Measurements from ENCODE around the gene SIPA1L2.
A peak's percentile ranks its signal among the peaks of the same experiment; 100 is the strongest.

The SIPA1L2 gene

GRCh38 chr1:232630047-232630893, at the start of gene SIPA1L2:
TSS of gene SIPA1L2 (minus strand) at chr1:232630133. CDS start at chr1:232515339, 114,794 bp downstream.
- FAIRE-seq = no peak
- peak; percentile 97 for DNase-seq (ENCODE audit: insufficient read length, low spot score)
- no peak; the same call in 1 of the 2 replicates for TF ChIP-seq POLR2A (IDR thresholded peaks at IDR 0.05; ENCODE audit: low read depth, low read length)

DNA sequence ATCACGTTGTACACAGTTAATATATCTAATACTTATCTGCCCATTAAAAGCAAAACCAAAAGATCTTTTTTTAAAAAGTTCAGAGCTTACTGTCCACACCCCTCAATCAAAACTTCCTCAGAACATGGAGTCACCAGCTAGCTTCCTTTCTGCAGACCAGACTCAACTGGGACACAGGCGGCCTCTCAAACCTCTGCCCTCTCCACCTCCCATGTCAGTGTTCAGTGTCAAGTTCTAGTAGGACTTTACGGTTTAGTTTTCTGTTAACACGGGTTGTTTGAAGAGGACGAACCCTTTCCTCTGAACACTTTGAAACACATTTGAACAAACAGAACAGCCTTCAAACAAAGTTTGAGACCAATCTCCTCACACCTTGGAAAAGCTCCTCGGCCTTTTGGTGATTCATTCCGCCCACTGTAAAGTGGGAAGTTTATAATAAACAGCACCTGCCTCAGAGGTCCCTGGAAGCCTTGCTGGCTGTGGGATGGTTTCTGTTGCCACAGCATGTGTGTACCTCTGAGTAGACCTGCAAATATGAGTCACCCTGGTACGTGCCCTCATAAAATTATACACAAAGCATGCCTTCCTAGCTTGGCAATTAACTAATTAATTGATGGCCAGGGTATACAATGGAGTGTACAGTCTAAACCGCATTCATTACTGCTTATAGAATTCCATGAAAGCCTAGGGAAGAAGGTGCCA, 48.4 kb upstream of the SIPA1L2 start:
- DNase-seq (ENCODE audit: insufficient read length, low spot score) (no peak), FAIRE-seq (no peak)

GRCh38 chr1:232676307-232676706, 46.4 kb upstream of the SIPA1L2 start:
- no peak for TF ChIP-seq POLR2A (IDR thresholded peaks at IDR 0.05; ENCODE audit: low read depth, low read length)
- DNase-seq (ENCODE audit: insufficient read length, low spot score) (no peak), FAIRE-seq (no peak)

More for the DNA sequence above, 48.4 kb upstream of the SIPA1L2 start:
- TF ChIP-seq POLR2A (IDR thresholded peaks at IDR 0.05; ENCODE audit: low read depth, low read length) = no peak

- FAIRE-seq (no peak), DNase-seq (ENCODE audit: insufficient read length, low spot score) (no peak)
- TF ChIP-seq POLR2A (IDR thresholded peaks at IDR 0.05; ENCODE audit: low read depth, low read length) = no peak
Measured at GRCh38 chr1:232675898-232676297, 46.0 kb upstream of the SIPA1L2 start.

DNA sequence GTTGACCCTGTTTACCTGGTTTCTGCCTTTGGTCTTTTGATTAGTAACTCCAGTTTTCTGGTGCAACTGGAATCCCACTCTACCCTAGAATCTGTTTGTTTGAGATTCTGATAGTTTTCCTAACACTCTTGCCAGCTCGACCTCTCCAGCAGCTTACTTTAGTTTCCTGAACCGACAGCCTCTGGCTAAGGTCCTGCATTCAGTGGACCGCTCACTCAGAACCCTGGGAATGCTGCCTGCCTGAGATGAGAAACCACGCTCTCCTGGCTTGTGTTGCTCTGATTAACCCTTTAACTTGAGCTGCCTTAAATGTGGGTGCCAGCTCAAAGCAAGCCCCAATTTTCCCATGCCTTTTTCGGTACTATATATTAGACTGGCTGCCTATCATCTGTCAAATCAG, 45.3 kb upstream of the SIPA1L2 start:
- no peak for DNase-seq (ENCODE audit: insufficient read length, low spot score)
- no peak for TF ChIP-seq POLR2A (IDR thresholded peaks at IDR 0.05; ENCODE audit: low read depth, low read length)
- no peak for FAIRE-seq

- TF ChIP-seq POLR2A (IDR thresholded peaks at IDR 0.05; ENCODE audit: low read depth, low read length) = no peak
- DNase-seq (ENCODE audit: insufficient read length, low spot score) = no peak
- no peak for FAIRE-seq
Measured at GRCh38 chr1:232673256-232673655, 43.3 kb upstream of the SIPA1L2 start.

- FAIRE-seq (no peak), DNase-seq (ENCODE audit: insufficient read length, low spot score) (no peak)
- no peak for TF ChIP-seq POLR2A (IDR thresholded peaks at IDR 0.05; ENCODE audit: low read depth, low read length)
Measured at GRCh38 chr1:232669981-232670747, 40.2 kb upstream of the SIPA1L2 start.

- TF ChIP-seq POLR2A (IDR thresholded peaks at IDR 0.05; ENCODE audit: low read depth, low read length) = no peak
- DNase-seq (ENCODE audit: insufficient read length, low spot score) (no peak), FAIRE-seq (no peak)
Measured at GRCh38 chr1:232667778-232668165, 37.8 kb upstream of the SIPA1L2 start.

- FAIRE-seq (no peak), DNase-seq (ENCODE audit: insufficient read length, low spot score) (no peak)
- no peak for TF ChIP-seq POLR2A (IDR thresholded peaks at IDR 0.05; ENCODE audit: low read depth, low read length)
Measured at GRCh38 chr1:232667094-232667777, 37.3 kb upstream of the SIPA1L2 start.

DNA sequence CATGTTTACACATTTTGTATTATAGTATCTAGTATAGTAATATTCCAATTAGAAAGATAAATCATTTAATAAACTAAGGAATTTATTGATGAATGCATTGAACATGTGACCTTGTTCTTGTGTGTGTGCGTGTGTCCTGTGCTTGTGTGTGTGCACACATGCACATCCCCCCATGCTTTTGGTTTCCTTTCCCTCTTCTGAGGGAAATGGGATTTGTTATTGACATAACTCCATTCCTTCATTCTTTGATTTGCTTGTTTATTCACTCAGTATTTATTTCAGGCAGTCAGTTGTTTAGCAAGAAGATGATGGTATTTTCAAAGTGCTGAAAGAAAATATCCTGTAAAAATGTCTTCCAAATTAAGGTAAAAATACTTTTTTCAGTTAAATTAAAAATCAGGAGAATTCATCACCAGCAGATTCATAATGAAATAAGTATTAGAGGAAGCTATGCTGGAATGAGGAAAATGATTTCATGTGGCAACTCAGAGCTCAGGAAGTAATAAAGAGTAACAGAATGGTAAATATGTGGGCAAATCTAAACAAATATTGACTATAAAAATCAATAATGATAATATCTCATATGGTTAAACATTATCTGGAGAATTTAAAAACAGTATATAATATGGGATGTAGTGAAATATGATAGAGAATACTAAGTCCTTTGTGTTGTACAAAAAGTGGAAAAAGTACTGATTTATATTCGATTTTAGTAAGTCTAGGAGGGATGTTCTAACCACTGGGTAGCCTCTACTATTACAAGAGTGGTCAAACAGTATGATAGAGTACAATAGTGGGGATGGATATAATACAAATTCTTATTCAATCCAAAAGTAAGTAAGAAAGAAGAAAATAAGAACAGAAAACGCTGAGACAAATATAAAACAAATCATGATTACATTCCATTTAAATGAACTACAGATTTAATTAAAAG, 35.2 kb upstream of the SIPA1L2 start:
- DNase-seq (ENCODE audit: insufficient read length, low spot score) (no peak), FAIRE-seq (no peak)
- TF ChIP-seq POLR2A (IDR thresholded peaks at IDR 0.05; ENCODE audit: low read depth, low read length) = no peak

DNA sequence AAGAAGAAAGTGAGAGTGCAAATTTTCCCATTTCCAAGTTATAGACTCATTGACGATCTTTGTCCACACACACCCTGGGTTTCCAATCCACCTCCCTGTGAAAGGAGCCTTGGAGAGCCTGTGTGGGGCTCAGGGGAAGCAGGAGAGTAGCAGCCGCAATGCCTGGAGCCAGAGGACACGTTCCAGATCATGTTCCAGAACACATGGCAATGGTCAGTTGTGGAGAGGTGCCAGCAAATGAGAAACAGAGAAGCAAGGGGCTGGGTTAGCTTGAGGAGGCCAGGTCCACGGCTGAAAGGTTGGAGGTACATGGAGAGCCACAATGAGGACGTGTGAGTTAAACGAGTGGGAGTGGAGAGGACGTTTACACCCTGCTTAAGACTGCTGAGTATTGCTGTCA, 33.0 kb upstream of the SIPA1L2 start:
- FAIRE-seq (no peak), DNase-seq (ENCODE audit: insufficient read length, low spot score) (no peak)
- no peak for TF ChIP-seq POLR2A (IDR thresholded peaks at IDR 0.05; ENCODE audit: low read depth, low read length)

GRCh38 chr1:232658386-232658785, 28.5 kb upstream of the SIPA1L2 start:
- DNase-seq (ENCODE audit: insufficient read length, low spot score) (no peak), FAIRE-seq (no peak)
- TF ChIP-seq POLR2A (IDR thresholded peaks at IDR 0.05; ENCODE audit: low read depth, low read length) = no peak

Data from H54 (cell line).